GM12874 (cell line): Measurements from ENCODE around the gene ATP11B.
A peak's percentile ranks its signal among the peaks of the same experiment; 100 is the strongest.

Experiments
- TF ChIP-seq, protein P1 (sequence below): IDR thresholded peaks from 2 replicates; pipeline ENCODE4 v1.5.1; 2011; ENCODE audit warnings: low read depth, mild to moderate bottlenecking, control low read depth, low read length, moderate library complexity; ENCODE audit not compliant: insufficient read depth

The ATP11B gene

DNA sequence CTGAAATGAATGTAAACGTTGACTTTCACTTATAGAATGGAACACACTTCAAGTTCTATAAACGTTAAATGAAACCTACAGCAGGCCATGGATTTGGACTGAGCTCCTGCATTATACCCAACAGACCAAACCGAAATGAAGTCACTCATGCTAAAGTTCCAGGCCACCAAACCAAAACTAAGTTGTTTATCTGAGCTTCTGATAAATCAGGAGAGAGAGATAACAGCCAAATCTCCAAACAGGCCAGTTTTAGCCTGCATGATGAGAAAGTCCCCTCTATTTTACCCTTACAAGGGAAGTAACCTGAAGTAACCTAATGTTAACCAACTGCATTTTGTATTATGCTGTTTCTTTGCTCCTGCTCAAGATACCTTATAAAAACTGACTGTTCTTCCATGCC lies 142.5 kb downstream of the ATP11B start:
- TF ChIP-seq, protein P1, sequence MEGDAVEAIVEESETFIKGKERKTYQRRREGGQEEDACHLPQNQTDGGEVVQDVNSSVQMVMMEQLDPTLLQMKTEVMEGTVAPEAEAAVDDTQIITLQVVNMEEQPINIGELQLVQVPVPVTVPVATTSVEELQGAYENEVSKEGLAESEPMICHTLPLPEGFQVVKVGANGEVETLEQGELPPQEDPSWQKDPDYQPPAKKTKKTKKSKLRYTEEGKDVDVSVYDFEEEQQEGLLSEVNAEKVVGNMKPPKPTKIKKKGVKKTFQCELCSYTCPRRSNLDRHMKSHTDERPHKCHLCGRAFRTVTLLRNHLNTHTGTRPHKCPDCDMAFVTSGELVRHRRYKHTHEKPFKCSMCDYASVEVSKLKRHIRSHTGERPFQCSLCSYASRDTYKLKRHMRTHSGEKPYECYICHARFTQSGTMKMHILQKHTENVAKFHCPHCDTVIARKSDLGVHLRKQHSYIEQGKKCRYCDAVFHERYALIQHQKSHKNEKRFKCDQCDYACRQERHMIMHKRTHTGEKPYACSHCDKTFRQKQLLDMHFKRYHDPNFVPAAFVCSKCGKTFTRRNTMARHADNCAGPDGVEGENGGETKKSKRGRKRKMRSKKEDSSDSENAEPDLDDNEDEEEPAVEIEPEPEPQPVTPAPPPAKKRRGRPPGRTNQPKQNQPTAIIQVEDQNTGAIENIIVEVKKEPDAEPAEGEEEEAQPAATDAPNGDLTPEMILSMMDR: no peak

DNA sequence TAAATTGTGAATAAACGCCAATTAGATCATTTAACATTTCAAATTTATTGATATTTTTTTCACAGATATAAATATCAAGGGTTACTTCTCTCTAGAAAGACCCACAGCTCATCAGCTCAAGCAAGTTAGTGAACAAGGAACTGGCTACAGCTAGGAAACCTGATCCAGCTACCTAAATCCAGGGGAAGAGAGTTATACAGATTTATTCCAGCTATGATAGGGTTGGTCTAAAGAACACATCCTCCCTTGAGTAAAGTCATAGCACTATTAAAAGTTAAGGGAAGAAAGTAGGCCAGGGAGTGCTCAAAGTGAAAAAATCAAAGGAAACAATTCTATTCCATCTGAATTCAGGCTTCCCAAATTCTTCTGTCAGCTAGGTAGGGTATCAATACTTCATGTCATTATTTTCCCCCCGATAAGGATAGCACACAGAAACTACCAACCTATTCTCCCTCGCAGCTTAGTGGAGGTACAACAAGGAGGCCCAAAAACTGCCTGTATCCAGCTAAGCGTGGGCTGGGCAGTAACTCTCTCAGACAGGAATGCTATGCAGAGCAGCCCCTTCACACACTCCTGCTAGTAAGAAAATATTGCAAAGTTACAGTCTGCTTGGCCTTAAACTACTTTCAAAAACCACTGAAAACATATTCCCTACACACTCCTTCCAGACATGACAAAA lies 143.1 kb downstream of the ATP11B start:
- TF ChIP-seq, protein P1: no peak

DNA sequence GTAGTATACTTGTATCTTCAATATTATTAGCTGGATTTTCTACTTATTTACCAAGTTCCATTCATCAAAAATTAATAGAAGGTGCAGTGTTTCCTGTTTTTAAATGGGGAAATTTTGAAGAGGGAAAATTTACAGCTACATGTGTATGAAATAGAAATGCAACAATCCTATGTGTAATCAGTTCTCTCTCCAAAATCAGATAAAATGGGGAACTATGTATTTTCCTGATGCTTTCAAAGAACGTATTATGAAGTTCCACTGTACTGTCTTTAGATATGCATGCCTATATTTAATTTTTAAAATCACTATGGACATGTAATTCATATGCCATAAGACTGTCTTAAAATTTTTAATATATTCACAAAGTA lies 143.6 kb downstream of the ATP11B start:
- TF ChIP-seq, protein P1: no peak

DNA sequence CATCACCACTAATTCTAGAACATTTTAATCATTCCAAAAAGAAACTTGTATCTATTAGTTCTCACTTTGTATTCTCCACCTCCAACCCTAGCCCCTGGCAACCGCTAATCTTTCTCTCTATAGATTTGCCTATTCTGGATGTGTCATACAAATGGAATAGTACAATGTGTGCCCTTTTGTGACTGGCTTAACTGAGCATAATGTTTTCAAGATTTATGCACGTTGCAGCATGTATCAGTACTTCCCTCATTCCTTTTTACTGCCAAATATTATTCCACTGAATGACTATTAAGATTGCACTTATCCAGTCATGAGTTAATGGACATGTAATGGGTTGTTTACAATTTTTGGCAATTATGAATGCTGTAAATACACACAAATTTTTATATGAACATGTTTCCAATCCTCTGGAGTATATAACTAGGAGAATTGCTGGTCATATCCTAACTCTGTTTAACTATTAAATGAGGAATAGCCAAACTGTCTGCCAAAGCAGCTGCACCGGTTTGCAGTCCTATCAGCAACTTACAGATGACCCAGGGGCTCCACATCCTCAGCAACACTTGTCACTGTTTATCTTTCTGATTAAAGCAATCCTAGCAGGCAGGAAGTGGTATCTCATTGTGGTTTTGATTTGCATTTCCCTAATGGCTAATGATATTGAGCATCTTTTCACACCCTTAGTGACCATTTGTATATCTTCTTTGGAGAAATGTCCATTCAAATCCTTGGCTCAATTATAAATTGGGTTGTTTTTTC lies 144.2 kb downstream of the ATP11B start:
- TF ChIP-seq, protein P1: no peak

DNA sequence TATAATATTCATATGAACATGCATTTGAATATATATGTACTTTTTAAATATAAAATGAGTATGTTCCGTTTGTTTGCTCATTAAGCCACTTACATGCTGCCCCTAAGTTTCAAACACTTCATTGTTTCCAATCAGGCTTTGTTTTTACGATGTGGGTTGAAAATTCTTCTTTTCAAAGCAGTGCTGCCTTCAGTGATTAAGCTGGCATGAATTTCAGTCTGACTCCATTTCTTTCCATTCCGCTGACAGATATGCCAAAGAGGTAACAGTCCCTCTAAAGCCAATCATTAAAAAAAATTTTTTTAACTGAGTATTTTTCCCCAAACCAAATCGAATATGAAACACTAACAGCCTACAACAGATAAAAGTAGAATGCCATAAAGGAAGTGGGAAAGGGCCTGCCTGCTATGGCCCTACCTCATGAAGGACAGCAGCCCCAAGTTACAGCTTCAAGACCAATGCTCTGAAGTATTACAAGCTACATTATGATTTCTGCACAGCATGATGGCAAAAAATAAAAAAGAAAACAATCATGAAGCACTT lies 147.0 kb downstream of the ATP11B start:
- TF ChIP-seq, protein P1: no peak

DNA sequence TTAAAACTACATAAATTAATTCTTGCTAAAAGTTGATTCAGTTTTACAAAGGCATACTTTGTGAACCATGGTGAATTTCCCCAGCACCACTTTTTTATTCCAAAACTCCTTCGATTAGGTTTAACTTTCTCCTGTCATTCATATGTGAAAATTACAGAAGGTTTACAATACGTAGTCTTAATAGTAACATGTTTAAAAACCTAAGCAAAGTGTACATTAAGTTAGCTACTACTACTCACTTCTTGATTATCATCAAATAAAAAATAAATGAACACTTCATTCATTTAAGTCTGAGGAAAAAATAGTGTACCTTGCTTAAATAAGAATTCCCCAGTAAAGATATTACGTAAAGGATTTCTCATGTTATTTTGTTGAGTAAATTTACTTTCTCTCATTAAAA lies 148.4 kb downstream of the ATP11B start:
- TF ChIP-seq, protein P1: no peak

DNA sequence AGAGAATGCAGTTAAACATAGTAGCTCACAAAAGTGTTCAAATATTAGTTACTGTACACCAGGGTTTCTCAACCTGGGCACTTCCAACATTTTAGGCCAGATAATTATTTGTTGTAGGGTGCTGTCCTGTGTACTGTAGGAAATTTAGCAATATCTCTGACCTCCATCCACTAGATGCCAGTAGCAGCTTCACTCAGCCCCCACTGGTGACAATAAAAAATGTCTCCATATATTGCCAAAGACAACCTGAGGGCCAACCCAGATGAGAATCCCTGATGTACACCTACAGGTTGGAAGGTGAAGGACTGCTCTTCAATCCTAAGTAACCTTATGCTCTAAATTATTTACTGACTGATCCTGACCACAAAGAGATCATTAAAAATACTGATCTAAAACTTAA lies 154.6 kb downstream of the ATP11B start:
- TF ChIP-seq, protein P1: peak; percentile 9; the same call in 1 of the 2 replicates
